HepG2 (cell line): Measurements from ENCODE around the gene DOCK1.

Experiments used
- HNRNPL ChIP-seq: fragments of 200-400 bp; formaldehyde crosslinking; IDR thresholded peaks from 2 replicates; pipeline ENCODE4 v1.6.1; 2017; ENCODE audit warnings: mild to moderate bottlenecking, low read depth, low read length
- ZNF746 ChIP-seq: sonication (generic); formaldehyde crosslinking; IDR thresholded peaks from 2 replicates; pipeline ENCODE4 v1.8.0; 2022; ENCODE audit warnings: mild to moderate bottlenecking, missing genetic modification reagents
- TF ChIP-seq, protein P1 (sequence below), 2 experiments: fragments of 450-650 bp in 1 of 2; sonication (generic) in 1 of 2; formaldehyde crosslinking in 1 of 2; IDR thresholded peaks; 2 replicates each; pipeline versions ENCODE4 v1.6.1 to v1.8.0; 2016 to 2022; ENCODE audit warnings: antibody characterized with exemption in 1 of 2, mild to moderate bottlenecking in 1 of 2, missing genetic modification reagents in 1 of 2

DNA sequence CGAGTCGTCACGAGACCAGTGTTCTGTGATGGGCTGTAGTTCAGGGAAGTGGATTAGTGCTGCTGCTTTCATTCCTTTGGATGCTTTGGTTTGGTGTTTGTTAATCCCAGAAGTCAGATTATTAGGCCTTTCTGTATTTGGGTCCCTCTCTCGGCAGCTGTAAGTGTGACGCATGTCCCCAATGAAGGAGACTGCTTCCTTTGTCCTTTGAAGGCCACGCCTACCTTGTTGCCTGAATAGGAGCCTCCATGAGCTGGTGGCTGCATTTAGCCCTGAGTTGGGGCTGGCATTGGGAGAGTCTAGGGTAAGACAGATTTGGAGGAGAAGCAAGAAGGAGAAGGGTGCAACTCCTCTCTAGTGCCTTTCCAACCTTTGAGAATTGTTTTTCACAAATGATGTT is 34.5 kb downstream of the DOCK1 start:
- TF ChIP-seq HNRNPL (no peak), ZNF746 (CRISPR knock-in tag) (no peak)
- TF ChIP-seq, protein P1, sequence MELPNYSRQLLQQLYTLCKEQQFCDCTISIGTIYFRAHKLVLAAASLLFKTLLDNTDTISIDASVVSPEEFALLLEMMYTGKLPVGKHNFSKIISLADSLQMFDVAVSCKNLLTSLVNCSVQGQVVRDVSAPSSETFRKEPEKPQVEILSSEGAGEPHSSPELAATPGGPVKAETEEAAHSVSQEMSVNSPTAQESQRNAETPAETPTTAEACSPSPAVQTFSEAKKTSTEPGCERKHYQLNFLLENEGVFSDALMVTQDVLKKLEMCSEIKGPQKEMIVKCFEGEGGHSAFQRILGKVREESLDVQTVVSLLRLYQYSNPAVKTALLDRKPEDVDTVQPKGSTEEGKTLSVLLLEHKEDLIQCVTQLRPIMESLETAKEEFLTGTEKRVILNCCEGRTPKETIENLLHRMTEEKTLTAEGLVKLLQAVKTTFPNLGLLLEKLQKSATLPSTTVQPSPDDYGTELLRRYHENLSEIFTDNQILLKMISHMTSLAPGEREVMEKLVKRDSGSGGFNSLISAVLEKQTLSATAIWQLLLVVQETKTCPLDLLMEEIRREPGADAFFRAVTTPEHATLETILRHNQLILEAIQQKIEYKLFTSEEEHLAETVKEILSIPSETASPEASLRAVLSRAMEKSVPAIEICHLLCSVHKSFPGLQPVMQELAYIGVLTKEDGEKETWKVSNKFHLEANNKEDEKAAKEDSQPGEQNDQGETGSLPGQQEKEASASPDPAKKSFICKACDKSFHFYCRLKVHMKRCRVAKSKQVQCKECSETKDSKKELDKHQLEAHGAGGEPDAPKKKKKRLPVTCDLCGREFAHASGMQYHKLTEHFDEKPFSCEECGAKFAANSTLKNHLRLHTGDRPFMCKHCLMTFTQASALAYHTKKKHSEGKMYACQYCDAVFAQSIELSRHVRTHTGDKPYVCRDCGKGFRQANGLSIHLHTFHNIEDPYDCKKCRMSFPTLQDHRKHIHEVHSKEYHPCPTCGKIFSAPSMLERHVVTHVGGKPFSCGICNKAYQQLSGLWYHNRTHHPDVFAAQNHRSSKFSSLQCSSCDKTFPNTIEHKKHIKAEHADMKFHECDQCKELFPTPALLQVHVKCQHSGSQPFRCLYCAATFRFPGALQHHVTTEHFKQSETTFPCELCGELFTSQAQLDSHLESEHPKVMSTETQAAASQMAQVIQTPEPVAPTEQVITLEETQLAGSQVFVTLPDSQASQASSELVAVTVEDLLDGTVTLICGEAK (IDR thresholded peaks at IDR 0.05) = no peak
- TF ChIP-seq, protein P1 (CRISPR knock-in tag; IDR thresholded peaks at IDR 0.05) = no peak
